Measurements from ENCODE around the gene RASA1. TPM values are rescaled to one million over a fixed set of nuclear protein-coding genes. Genes with fewer than 3 reads are reported as not detected.

The RASA1 gene
- total RNA-seq: 10 to 100 TPM; 15.4 to 16.2 TPM

DNA sequence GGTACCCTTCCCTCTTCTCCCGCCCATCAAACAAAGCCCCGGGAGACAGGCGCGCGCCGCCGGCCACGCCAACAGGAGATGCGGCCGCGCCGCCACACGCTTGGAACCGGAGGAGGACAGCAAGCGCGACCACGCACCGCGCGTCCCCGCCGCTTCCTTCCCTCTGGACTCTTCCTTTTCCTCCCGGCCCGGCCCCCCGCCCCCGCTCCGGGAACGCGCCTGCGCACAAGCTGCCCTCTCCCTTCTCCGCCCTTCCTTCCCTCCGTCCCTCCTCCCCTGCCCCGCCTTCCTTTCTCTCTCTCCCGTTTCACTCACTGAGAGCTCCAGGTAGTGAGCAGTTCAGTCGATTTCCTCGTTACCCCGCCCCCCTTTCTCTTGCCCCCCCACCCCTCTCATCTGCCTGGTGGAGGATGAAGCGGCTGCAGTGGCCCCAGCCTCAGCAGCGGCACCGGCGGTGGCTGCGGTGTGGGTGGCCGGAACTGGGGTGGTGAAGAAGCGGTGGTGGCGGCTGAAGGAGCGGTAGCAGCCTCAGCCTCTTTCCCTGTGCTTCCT lies at the start of gene RASA1:
Gene RASA1, plus strand, starts transcription at position 310 of the 552 bp plus-strand sequence. CDS start 569 bp downstream, outside the sequence.
- peak; percentile 90 for DNase-seq
- intact Hi-C loops (cut with micrococcal nuclease): loop anchor here (1.0 to 10.0 kb wide), 11 partner anchors 31 to 1407 kb away; partner anchors contain the start of genes COX7C and TMEM161B
- H3K9me3 Mint-ChIP-seq: no peaks in the 10 kb centered on the region
- H3K27me3 Mint-ChIP-seq (ENCODE audit: low read depth): no peaks in the 10 kb centered on the region
- H3K27ac Mint-ChIP-seq: peak within 1 kb of the TSS; percentile 96
- CTCF ChIA-PET: no interaction called here
- peak within 1 kb of the TSS; percentile 100 for H3K4me3 Mint-ChIP-seq
- H3K4me1 Mint-ChIP-seq (ENCODE audit: low read depth): peaks cover 30% of the 10 kb centered on the region
- H3K36me3 Mint-ChIP-seq (ENCODE audit: low read depth): peaks cover 8% of the 10 kb centered on the region

- CTCF ChIA-PET: no interaction called here
- peaks cover 3% of the 10 kb centered on the region for H3K4me1 Mint-ChIP-seq (ENCODE audit: low read depth)
- no peak for DNase-seq
- no peak overlapping the region for H3K27ac Mint-ChIP-seq
- no peaks in the 10 kb centered on the region for H3K27me3 Mint-ChIP-seq (ENCODE audit: low read depth)
- H3K36me3 Mint-ChIP-seq (ENCODE audit: low read depth): no peaks in the 10 kb centered on the region
- no peak overlapping the region for H3K4me3 Mint-ChIP-seq
- H3K9me3 Mint-ChIP-seq: no peaks in the 10 kb centered on the region
- intact Hi-C loops (cut with micrococcal nuclease): no loop called here
Measured at GRCh38 chr5:87229780-87230179, 37.9 kb upstream of the RASA1 start.

DNA sequence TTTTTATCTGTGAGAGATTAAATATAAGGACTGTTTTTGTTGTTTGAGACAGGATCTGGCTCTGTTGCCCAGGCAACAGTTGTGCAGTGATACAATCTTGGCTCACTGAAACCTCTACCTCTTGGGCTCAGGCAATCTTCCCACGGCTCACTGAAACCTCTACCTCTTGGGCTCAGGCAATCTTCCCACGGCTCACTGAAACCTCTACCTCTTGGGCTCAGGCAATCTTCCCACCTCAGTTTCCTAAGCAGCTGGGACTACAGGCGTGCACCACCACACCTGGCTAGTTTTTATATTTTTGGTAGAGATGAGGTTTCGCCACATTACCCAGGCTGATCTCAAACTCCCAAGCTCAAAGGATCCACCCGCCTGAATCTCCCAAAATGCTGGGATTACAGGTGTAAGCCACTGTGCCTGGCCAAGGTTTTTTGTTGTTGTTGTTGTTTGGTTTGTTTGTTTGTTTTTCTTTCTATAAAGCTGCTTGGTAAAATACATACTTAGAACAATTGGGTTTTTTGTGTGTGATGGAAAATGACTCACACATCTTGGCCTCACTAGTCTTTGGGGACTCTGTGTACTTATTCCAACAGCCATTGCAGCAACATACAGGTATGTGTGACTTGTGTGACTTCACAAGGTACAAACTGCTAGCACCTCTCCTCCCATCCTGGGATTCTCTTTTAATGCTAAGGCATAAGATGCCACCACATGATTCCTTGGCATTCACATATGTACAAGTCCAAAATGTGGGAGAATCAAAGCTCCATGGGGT lies 36.5 kb upstream of the RASA1 start:
- CTCF ChIA-PET: interaction anchor here (1.4 kb wide), 1 partner anchor 169 kb away, joined by 4 read pairs; no protein-coding TSS in a partner anchor
- DNase-seq: no peak
- H3K9me3 Mint-ChIP-seq: no peaks in the 10 kb centered on the region
- H3K4me1 Mint-ChIP-seq (ENCODE audit: low read depth): peaks cover 3% of the 10 kb centered on the region
- H3K27ac Mint-ChIP-seq: no peak overlapping the region
- H3K36me3 Mint-ChIP-seq (ENCODE audit: low read depth): no peaks in the 10 kb centered on the region
- intact Hi-C loops (cut with micrococcal nuclease): no loop called here
- H3K4me3 Mint-ChIP-seq: no peak overlapping the region
- H3K27me3 Mint-ChIP-seq (ENCODE audit: low read depth): no peaks in the 10 kb centered on the region

DNA sequence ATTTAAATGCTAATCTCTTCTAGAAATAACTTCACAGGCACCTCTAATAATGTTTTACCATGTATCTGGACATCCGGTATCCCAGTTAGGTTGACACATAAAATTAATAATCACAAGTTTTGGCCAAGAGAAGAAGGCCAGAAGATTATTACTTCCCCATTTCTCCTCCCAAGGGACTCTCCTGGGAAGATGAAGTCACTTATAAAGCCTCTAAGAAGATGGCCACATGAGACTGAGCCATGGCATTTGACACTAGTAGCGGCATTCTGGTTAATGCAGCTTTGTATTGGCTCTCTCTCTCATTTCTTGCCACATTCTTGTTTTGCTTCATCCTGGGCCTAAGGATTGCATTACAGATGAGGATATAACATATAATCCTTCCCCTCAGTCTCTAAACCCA lies 34.5 kb upstream of the RASA1 start:
- CTCF ChIA-PET: no interaction called here
- no peak for DNase-seq

GRCh38 chr5:87241555-87241954 lies 26.1 kb upstream of the RASA1 start:
- intact Hi-C loops (cut with micrococcal nuclease): no loop called here
- CTCF ChIA-PET: no interaction called here
- Mint-ChIP-seq H3K36me3 (ENCODE audit: low read depth) (no peaks in the 10 kb centered on the region), H3K27ac (no peak overlapping the region), H3K4me1 (ENCODE audit: low read depth) (no peaks in the 10 kb centered on the region), H3K4me3 (no peak overlapping the region), H3K9me3 (no peaks in the 10 kb centered on the region), H3K27me3 (ENCODE audit: low read depth) (no peaks in the 10 kb centered on the region)
- DNase-seq: no peak

More for the DNA sequence above, 34.5 kb upstream of the RASA1 start:
- Mint-ChIP-seq H3K27ac (no peak overlapping the region), H3K27me3 (ENCODE audit: low read depth) (no peaks in the 10 kb centered on the region), H3K36me3 (ENCODE audit: low read depth) (no peaks in the 10 kb centered on the region), H3K4me1 (ENCODE audit: low read depth) (peaks cover 3% of the 10 kb centered on the region), H3K9me3 (no peaks in the 10 kb centered on the region), H3K4me3 (no peak overlapping the region)
- intact Hi-C loops (cut with micrococcal nuclease): no loop called here

GRCh38 chr5:87242242-87242641 lies 25.4 kb upstream of the RASA1 start:
- Mint-ChIP-seq H3K4me3 (no peak overlapping the region), H3K9me3 (no peaks in the 10 kb centered on the region), H3K4me1 (ENCODE audit: low read depth) (no peaks in the 10 kb centered on the region), H3K36me3 (ENCODE audit: low read depth) (no peaks in the 10 kb centered on the region), H3K27ac (no peak overlapping the region), H3K27me3 (ENCODE audit: low read depth) (no peaks in the 10 kb centered on the region)
- DNase-seq: no peak
- CTCF ChIA-PET: no interaction called here
- intact Hi-C loops (cut with micrococcal nuclease): no loop called here

GRCh38 chr5:87243161-87243844 lies 24.4 kb upstream of the RASA1 start:
- Mint-ChIP-seq H3K4me3 (no peak overlapping the region), H3K4me1 (ENCODE audit: low read depth) (no peaks in the 10 kb centered on the region), H3K36me3 (ENCODE audit: low read depth) (no peaks in the 10 kb centered on the region), H3K27ac (no peak overlapping the region), H3K27me3 (ENCODE audit: low read depth) (no peaks in the 10 kb centered on the region), H3K9me3 (no peaks in the 10 kb centered on the region)
- intact Hi-C loops (cut with micrococcal nuclease): no loop called here
- no peak for DNase-seq
- CTCF ChIA-PET: interaction anchor here (1.2 kb wide), 1 partner anchor 17 kb away, joined by 4 read pairs; no protein-coding TSS in a partner anchor

- H3K27ac Mint-ChIP-seq: no peak overlapping the region
- CTCF ChIA-PET: no interaction called here
- H3K27me3 Mint-ChIP-seq (ENCODE audit: low read depth): no peaks in the 10 kb centered on the region
- H3K9me3 Mint-ChIP-seq: no peaks in the 10 kb centered on the region
- no peaks in the 10 kb centered on the region for H3K36me3 Mint-ChIP-seq (ENCODE audit: low read depth)
- no peak overlapping the region for H3K4me3 Mint-ChIP-seq
- H3K4me1 Mint-ChIP-seq (ENCODE audit: low read depth): no peaks in the 10 kb centered on the region
- intact Hi-C loops (cut with micrococcal nuclease): no loop called here
- no peak for DNase-seq
Measured at GRCh38 chr5:87245451-87245850, 22.2 kb upstream of the RASA1 start.

DNA sequence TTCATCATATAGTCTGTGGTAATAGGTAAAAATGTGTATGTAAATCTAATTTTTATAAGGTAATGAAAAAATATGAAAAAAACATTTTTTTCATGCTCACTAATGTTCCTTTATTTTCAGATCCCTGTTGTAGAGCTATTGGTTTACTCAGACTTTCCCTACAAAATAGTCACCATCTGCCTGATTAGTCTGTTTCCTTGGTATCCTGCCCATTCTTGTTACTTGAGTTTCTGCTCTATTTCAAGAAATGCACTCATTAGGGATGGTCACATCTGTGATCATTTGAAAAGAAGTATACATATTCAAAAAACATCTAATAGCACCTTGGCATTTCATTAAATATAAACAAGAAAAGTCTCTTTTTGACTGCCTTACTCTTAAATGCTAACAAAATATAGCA lies 21.6 kb upstream of the RASA1 start:
- Mint-ChIP-seq H3K4me3 (no peak overlapping the region), H3K27ac (no peak overlapping the region), H3K27me3 (ENCODE audit: low read depth) (no peaks in the 10 kb centered on the region), H3K36me3 (ENCODE audit: low read depth) (no peaks in the 10 kb centered on the region), H3K9me3 (no peaks in the 10 kb centered on the region), H3K4me1 (ENCODE audit: low read depth) (no peaks in the 10 kb centered on the region)
- DNase-seq: no peak
- intact Hi-C loops (cut with micrococcal nuclease): no loop called here
- CTCF ChIA-PET: no interaction called here

DNA sequence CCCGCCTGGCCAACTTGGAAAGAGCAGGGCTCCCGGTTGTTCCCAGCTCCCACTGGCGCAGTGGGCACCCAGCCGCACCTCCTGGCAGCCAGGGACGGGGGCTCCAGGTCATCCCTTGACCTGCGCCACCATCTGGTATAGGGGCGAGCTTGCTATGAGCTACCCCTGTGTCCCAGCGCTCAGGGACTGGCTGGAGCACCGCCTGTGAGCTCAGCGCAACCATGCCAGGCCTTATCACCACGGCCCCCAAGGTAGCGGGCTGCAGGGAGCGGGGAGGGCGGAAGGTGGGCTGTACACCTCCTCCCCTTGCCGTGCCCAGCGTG lies 15.4 kb upstream of the RASA1 start:
- intact Hi-C loops (cut with micrococcal nuclease): no loop called here
- Mint-ChIP-seq H3K27me3 (ENCODE audit: low read depth) (no peaks in the 10 kb centered on the region), H3K36me3 (ENCODE audit: low read depth) (no peaks in the 10 kb centered on the region), H3K9me3 (no peaks in the 10 kb centered on the region), H3K4me3 (no peak overlapping the region), H3K4me1 (ENCODE audit: low read depth) (no peaks in the 10 kb centered on the region), H3K27ac (no peak overlapping the region)
- CTCF ChIA-PET: interaction anchor here (0.7 kb wide), 1 partner anchor 13 kb away, joined by 3 read pairs; no protein-coding TSS in a partner anchor
- DNase-seq: no peak

DNA sequence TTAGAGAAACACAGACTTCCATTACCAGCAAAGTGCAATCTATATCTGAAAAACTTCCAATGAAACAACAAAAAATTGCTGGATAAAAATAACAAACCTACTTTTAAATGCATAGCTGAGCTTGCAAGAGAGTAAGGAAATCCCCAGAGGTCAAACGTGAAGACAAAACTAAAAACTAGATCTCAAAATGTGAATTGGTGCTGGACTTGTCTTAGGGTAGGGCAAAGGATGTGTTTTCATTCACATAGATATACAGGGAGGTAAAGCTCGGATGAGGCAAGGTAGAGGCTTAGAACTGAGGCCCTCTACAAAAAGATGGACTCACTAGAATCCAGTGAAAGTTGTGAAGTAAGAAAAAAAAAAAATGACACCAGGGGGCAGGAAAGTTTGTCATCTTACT lies 13.6 kb upstream of the RASA1 start:
- H3K27ac Mint-ChIP-seq: no peak overlapping the region
- no peaks in the 10 kb centered on the region for H3K27me3 Mint-ChIP-seq (ENCODE audit: low read depth)
- H3K4me1 Mint-ChIP-seq (ENCODE audit: low read depth): no peaks in the 10 kb centered on the region
- H3K4me3 Mint-ChIP-seq: no peak overlapping the region
- H3K9me3 Mint-ChIP-seq: no peaks in the 10 kb centered on the region
- intact Hi-C loops (cut with micrococcal nuclease): no loop called here
- no peaks in the 10 kb centered on the region for H3K36me3 Mint-ChIP-seq (ENCODE audit: low read depth)
- no peak for DNase-seq
- CTCF ChIA-PET: no interaction called here

- DNase-seq: no peak
- no peak overlapping the region for H3K4me3 Mint-ChIP-seq
- no peaks in the 10 kb centered on the region for H3K36me3 Mint-ChIP-seq (ENCODE audit: low read depth)
- no peaks in the 10 kb centered on the region for H3K27me3 Mint-ChIP-seq (ENCODE audit: low read depth)
- CTCF ChIA-PET: no interaction called here
- intact Hi-C loops (cut with micrococcal nuclease): no loop called here
- no peak overlapping the region for H3K27ac Mint-ChIP-seq
- no peaks in the 10 kb centered on the region for H3K9me3 Mint-ChIP-seq
- peaks cover 9% of the 10 kb centered on the region for H3K4me1 Mint-ChIP-seq (ENCODE audit: low read depth)
Measured at GRCh38 chr5:87258507-87258906, 9.2 kb upstream of the RASA1 start.

Data from activated naive CD4-positive, alpha-beta T cell treated with anti-CD3 and anti-CD28 coated beads for 36 hours (primary cell).